Kidney glomerular epithelial cell (primary cell): Measurements from ENCODE around the gene PAF1.
A peak's percentile ranks its signal among the peaks of the same experiment; 100 is the strongest.
"Not testable (repeated sequence)": the region's sequence is repeated elsewhere in the genome, so short reads cannot be mapped to it uniquely, and the experiment has no call there.

Source experiments
- DNase-seq: peaks from one replicate; lab custom pipeline; 2025; lab: John Stamatoyannopoulos, UW

The PAF1 gene

GRCh38 chr19:39381910-39382611 is 8.8 kb downstream of the PAF1 start:
- no peak for DNase-seq

GRCh38 chr19:39380521-39381502 is 10.1 kb downstream of the PAF1 start:
- no peak for DNase-seq

DNA sequence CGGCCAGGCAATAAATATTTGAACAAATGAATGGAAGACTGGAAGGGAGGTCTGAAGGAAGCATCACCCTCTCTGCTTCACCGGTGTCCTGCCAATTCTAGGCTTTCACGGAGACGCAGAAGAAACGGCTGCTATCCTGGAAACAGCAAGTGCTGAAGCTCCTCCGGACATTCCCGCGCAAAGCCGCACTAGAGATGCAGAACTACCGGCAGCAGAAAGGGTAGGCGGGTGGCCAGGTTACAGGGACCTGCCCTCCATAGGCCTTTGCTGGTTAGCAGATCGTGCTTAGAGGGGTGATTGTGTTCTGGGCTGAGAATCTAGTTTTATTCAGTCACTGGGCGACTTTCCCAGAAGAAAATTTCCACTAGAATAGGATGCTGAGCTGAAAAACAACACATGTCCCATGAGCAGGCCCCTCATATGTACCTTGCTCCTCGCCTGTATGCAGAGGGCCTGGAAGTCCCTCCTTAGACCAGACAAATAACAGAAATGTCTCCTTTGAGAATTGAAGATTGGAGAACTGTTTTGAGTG is 11.0 kb downstream of the PAF1 start:
- DNase-seq = no peak

- DNase-seq = not testable (repeated sequence)
These were observed 11.5 kb downstream of the PAF1 start for GRCh38 chr19:39379366-39379765.

- DNase-seq = no peak
These were observed 13.2 kb downstream of the PAF1 start for GRCh38 chr19:39377373-39378362.

DNA sequence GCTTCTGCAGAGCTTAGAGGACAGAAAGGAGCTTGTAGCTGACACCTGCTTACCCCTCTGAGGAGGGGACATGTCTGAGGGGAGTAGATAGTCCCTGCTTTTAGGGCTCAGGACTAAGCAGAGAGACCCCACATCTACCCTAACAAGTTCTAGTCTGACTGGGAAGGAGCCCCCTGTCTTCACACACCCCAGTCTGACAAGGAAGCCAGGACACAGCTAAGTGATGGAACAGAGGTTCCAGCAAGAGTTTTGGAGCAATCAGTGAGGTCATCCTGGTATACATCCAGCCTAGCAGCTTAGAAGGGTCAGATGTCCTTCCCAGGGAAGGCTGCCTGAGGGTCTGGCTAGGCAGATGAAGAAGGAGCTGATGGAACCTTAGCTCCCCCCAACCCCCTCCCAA is 15.0 kb downstream of the PAF1 start:
- DNase-seq = no peak

- no peak for DNase-seq
These were observed 18.0 kb downstream of the PAF1 start for GRCh38 chr19:39372941-39373340.

- no peak for DNase-seq
These were observed 18.7 kb downstream of the PAF1 start for GRCh38 chr19:39372047-39372802.

DNA sequence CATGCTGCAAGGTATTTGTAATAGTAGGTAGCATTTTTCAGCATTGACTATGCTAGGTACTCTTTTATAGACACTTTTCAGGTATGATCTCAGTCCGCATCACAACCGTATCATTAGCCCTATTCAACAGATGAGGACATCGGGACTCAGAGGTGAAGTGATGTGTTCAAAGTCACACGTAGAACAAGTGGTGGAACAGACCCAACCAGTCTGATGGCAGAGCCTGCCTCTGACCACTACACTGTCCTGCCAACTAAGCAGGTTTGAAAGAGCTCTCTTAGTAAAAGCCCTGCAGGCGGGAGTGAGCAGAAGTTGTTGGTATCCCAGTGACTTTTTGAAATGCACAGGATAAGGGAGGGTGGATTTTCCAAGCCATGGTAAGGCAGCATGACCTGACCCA is 20.2 kb downstream of the PAF1 start:
- DNase-seq = no peak

GRCh38 chr19:39369200-39369599 is 21.7 kb downstream of the PAF1 start:
- DNase-seq = no peak

GRCh38 chr19:39365531-39365930 is 25.4 kb downstream of the PAF1 start:
- DNase-seq = no peak

DNA sequence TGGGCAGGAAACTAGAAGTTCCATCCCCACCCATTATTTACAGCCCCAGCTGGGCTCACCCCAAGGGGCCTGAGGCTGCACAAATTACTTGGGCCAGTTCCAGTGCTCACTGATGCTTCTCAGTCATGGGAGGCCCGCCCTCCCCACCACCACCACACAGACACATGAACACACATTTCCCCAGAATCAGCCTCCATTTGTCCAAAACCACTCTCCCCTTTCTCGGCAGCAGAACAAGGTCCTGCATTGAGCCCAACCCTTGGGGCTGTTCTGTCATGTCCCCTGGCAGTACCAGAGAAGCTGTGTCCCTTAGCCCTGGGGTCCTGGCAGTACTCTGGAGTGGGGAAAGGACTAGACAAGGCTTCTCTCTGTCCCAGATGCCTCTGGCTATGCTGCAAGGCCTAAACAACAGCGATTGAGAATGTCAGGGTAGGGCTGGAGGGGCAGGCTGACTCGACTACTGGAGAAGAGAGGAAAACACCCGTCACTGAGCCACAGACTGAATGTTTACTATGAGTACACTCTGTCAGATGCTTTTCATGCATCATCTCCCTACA is 26.9 kb downstream of the PAF1 start:
- DNase-seq = no peak

- peak; percentile 51 for DNase-seq
These were observed 27.9 kb downstream of the PAF1 start for GRCh38 chr19:39362682-39363657.

- no peak for DNase-seq
These were observed 30.3 kb downstream of the PAF1 start for GRCh38 chr19:39360599-39360998.

- DNase-seq = no peak
These were observed 31.9 kb downstream of the PAF1 start for GRCh38 chr19:39359026-39359425.

DNA sequence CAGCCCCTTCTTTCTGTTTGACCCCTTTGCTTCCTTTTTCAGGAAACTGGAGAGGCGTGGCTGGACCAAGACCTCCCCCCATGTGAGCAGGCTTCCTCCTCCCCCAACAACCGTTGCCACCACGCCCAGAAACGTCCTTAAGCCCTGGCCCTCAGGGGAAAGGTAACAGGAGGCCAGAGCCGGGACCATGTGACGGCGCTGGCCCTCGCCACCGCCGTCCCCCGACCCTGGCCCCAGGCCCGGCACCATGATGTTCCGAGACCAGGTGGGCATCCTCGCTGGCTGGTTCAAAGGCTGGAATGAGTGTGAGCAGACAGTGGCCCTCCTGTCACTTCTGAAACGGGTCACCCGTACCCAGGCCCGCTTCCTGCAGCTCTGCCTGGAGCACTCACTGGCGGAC is 34.3 kb downstream of the PAF1 start:
- DNase-seq = no peak

DNA sequence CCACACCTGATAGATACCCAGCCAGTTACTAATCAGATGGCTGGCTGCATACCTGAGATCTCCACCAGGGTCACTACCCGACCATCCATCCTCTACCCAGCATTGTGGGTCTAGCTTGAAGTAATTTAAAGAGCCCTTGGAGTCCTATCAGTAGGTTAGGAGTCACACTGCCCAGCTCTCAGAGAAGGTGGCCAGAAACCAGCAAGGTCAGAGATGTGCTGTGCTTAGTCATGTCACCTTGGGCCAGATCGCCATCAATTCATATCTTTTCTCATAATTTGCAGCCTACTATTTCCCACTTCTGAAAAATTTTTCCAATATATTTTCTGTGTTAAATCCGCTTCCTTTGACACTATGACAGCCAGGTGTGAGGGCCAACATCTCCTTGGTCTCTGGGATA is 34.8 kb downstream of the PAF1 start:
- no peak for DNase-seq

DNA sequence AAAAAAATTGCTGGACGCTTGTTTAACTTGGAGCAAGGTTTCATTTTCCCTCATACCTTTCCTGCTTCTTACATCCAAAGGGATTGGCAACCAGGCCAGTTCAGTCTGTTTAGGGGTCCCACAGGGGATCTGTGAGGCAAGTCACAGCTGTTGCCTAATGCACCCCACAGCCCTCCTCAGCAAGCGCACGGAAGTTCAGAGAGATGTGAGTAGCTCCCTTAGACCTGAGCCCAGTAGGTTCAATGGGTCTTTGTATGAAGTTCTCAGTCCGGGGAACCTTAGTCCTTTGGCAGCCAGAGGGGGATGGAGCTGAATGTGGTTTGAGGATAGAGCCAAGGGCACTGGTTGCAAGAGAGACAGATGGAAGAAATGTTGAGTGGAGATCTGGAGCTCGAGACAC is 35.7 kb downstream of the PAF1 start:
- DNase-seq = no peak
